Panc1 (cell line): ENCODE results near the gene ZFHX3. TPM values are rescaled to one million over a fixed set of nuclear protein-coding genes. Genes with fewer than 3 reads are reported as not detected.

Experiments used
- ATAC-seq: fragments of 200-7000 bp; cut with Tn5 transposase; 2 replicates; pipeline ENCODE4 v1.9.1; 2020; ENCODE audit warnings: mild to moderate bottlenecking, moderate library complexity
- BruUV-seq: library from RNA; stranded (reverse); fragments of 400-500 nt; replicated peaks from 2 replicates; lab custom pipeline; 2021; lab: Mats Ljungman, UMichigan
- CTCF ChIA-PET: fragments of 300-600 bp; sonication (Branson Sonifier 250); formaldehyde crosslinking; loops from one replicate; lab custom pipeline; 2022; ENCODE audit warnings: antibody characterized with exemption; lab: Charles Lee
- POLR2A ChIA-PET: fragments of 300-600 bp; sonication (Branson Sonifier 250); formaldehyde crosslinking; loops from one replicate; lab custom pipeline; 2022; ENCODE audit warnings: antibody characterized with exemption; lab: Charles Lee
- DNase-seq: peaks from one replicate; pipeline ENCODE4 v3.0.0-alpha.2; 2010; ENCODE audit warnings: low read depth, low spot score
- H3K27ac ChIP-seq: 2 replicates; pipeline ENCODE4 v1.5.1; 2011; ENCODE audit warnings: mild to moderate bottlenecking, low read length, inconsistent platforms
- H3K27me3 ChIP-seq: fragments of 200-500 bp; sonication (Bioruptor generic); 2 replicates; pipeline ENCODE4 v1.6.0; 2014; ENCODE audit warnings: low read length, inconsistent platforms; ENCODE audit not compliant: control insufficient read depth, insufficient read depth
- H3K36me3 ChIP-seq: fragments of 200-500 bp; sonication (Bioruptor generic); 2 replicates; pipeline ENCODE4 v1.5.1; 2014; ENCODE audit warnings: inconsistent platforms, mild to moderate bottlenecking, low read length, moderate library complexity; ENCODE audit not compliant: control insufficient read depth, insufficient read depth
- H3K4me1 ChIP-seq: 2 replicates; pipeline ENCODE4 v1.5.1; 2011; ENCODE audit warnings: inconsistent platforms, mild to moderate bottlenecking, low read length, moderate library complexity; ENCODE audit not compliant: control insufficient read depth, insufficient read depth
- H3K4me3 ChIP-seq, 2 experiments: 2 replicates each; pipeline ENCODE4 v1.5.1; 2011 to 2012; ENCODE audit warnings: low read depth in 2 of 2, low read length in 2 of 2, mild to moderate bottlenecking in 2 of 2, inconsistent platforms in 1 of 2, moderate library complexity in 1 of 2
- H3K9me3 ChIP-seq: fragments of 200-500 bp; sonication (Bioruptor generic); 2 replicates; pipeline ENCODE4 v1.5.1; 2014; ENCODE audit warnings: low read depth, mild to moderate bottlenecking, inconsistent platforms, low read length, moderate library complexity; ENCODE audit not compliant: control insufficient read depth, insufficient read depth
- POLR2AphosphoS5 ChIP-seq: IDR thresholded peaks from 2 replicates; pipeline ENCODE4 v1.6.1; 2012; ENCODE audit warnings: mild to moderate bottlenecking, low read depth, low read length, moderate library complexity
- SIN3A ChIP-seq: IDR thresholded peaks from 2 replicates; pipeline ENCODE4 v1.6.1; 2012; ENCODE audit warnings: low read depth, mild to moderate bottlenecking, low read length, moderate library complexity, borderline replicate concordance; ENCODE audit not compliant: insufficient read depth
- TCF7L2 ChIP-seq: IDR thresholded peaks from 2 replicates; pipeline ENCODE4 v1.6.1; 2011; ENCODE audit warnings: mild to moderate bottlenecking, low read depth, low read length, inconsistent platforms
- in situ Hi-C: cut with HindIII; loops from 2 replicates; pipeline ENCODE4 v1.10.0; 2016; ENCODE audit warnings: low sequenced_read_pairs, low pct_unique_long_range_greater_than_20kb
- intact Hi-C: fragments of 100-400 bp; cut with micrococcal nuclease; formaldehyde crosslinking; loops from one replicate; pipeline ENCODE4 v1.10.0; 2022; ENCODE audit not compliant: unreplicated experiment
- total RNA-seq: library from RNA; stranded (reverse); gene quantifications from one replicate; pipeline ENCODE4 v1.2.1, GENCODE V29; 2021; ENCODE audit not compliant: unreplicated experiment
- TF ChIP-seq, protein P1 (sequence below): fragments of 450-650 bp; IDR thresholded peaks from 2 replicates; pipeline ENCODE4 v1.5.1; 2017; ENCODE audit warnings: mild to moderate bottlenecking
- TF ChIP-seq, protein P2 (sequence below), 2 experiments: IDR thresholded peaks; 2 replicates each; pipeline ENCODE4 v1.6.1; 2011 to 2012; ENCODE audit warnings: low read depth in 2 of 2, control low read depth in 1 of 2, low read length in 1 of 2, mild to moderate bottlenecking in 1 of 2, moderate library complexity in 1 of 2; ENCODE audit not compliant: insufficient read depth in 1 of 2

The ZFHX3 gene
- total RNA-seq, 1 experiment from 2014 or later: 7.1 TPM

DNA sequence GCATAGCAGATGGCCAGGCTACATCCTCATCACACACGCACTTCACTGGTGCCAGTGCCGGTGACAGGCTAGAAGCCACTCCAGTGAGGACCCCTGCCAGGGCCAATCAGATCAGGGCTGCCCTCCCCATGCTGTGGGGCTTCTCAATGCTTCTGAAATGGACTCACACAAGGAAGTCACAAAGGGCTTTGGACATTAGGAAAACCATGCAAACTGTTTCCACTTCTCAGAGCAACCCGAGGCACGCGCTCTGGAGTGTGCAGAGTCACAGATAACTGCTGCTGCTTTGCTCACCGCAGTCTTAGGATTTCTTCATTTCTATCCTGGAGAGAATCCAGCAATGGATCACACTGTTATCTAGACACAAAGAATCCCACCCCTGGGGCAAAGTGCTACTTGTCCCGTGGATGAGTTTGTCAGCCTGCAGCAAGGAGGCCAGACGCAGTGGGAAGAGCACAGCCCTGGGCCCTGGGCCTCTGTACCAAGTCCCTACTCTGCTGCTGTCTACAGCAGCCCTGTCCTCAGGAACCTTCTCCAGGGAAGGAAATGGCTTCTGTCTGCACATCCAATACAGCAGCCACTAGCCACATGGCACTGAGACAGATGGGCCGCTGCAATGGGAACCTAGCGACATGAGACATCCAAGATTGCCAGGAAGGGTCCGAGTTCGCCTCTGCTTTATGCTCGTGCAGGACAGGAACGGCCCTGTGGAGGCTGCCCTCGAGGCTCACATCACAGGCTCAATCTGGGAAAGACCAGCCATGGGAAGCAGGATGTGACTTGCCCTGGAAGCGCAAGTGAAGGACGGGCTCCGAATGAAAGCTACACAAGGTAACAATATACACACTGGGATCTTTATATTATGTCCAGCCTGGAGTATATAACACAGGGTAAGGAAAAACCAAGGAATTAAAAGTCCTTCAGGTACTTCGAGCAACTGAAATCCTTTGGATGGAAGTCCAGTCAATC lies 169.3 kb downstream of the ZFHX3 start:
- CTCF ChIA-PET: no interaction called here
- Histone ChIP-seq H3K36me3 (no peaks in the 10 kb centered on the region), H3K27me3 (no peaks in the 10 kb centered on the region), H3K9me3 (no peaks in the 10 kb centered on the region), H3K27ac (no peak overlapping the region), H3K4me3 (no peak overlapping the region), H3K4me1 (no peaks in the 10 kb centered on the region)
- POLR2A ChIA-PET: no interaction called here
- in situ Hi-C loops (no loop called here), intact Hi-C loops (no loop called here)
- DNase-seq: no peak
- ATAC-seq: no peak
- BruUV-seq: no TSS peak
- TF ChIP-seq, protein P1, sequence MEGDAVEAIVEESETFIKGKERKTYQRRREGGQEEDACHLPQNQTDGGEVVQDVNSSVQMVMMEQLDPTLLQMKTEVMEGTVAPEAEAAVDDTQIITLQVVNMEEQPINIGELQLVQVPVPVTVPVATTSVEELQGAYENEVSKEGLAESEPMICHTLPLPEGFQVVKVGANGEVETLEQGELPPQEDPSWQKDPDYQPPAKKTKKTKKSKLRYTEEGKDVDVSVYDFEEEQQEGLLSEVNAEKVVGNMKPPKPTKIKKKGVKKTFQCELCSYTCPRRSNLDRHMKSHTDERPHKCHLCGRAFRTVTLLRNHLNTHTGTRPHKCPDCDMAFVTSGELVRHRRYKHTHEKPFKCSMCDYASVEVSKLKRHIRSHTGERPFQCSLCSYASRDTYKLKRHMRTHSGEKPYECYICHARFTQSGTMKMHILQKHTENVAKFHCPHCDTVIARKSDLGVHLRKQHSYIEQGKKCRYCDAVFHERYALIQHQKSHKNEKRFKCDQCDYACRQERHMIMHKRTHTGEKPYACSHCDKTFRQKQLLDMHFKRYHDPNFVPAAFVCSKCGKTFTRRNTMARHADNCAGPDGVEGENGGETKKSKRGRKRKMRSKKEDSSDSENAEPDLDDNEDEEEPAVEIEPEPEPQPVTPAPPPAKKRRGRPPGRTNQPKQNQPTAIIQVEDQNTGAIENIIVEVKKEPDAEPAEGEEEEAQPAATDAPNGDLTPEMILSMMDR: no peak
- no peak for TF ChIP-seq TCF7L2
- no peak for TF ChIP-seq SIN3A
- TF ChIP-seq POLR2AphosphoS5: no peak
- TF ChIP-seq, protein P2, sequence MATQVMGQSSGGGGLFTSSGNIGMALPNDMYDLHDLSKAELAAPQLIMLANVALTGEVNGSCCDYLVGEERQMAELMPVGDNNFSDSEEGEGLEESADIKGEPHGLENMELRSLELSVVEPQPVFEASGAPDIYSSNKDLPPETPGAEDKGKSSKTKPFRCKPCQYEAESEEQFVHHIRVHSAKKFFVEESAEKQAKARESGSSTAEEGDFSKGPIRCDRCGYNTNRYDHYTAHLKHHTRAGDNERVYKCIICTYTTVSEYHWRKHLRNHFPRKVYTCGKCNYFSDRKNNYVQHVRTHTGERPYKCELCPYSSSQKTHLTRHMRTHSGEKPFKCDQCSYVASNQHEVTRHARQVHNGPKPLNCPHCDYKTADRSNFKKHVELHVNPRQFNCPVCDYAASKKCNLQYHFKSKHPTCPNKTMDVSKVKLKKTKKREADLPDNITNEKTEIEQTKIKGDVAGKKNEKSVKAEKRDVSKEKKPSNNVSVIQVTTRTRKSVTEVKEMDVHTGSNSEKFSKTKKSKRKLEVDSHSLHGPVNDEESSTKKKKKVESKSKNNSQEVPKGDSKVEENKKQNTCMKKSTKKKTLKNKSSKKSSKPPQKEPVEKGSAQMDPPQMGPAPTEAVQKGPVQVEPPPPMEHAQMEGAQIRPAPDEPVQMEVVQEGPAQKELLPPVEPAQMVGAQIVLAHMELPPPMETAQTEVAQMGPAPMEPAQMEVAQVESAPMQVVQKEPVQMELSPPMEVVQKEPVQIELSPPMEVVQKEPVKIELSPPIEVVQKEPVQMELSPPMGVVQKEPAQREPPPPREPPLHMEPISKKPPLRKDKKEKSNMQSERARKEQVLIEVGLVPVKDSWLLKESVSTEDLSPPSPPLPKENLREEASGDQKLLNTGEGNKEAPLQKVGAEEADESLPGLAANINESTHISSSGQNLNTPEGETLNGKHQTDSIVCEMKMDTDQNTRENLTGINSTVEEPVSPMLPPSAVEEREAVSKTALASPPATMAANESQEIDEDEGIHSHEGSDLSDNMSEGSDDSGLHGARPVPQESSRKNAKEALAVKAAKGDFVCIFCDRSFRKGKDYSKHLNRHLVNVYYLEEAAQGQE (IDR thresholded peaks at IDR 0.05; ENCODE audit: insufficient read depth in 1 of 2, low read depth in 2 of 2, low read length in 1 of 2): no peak

DNA sequence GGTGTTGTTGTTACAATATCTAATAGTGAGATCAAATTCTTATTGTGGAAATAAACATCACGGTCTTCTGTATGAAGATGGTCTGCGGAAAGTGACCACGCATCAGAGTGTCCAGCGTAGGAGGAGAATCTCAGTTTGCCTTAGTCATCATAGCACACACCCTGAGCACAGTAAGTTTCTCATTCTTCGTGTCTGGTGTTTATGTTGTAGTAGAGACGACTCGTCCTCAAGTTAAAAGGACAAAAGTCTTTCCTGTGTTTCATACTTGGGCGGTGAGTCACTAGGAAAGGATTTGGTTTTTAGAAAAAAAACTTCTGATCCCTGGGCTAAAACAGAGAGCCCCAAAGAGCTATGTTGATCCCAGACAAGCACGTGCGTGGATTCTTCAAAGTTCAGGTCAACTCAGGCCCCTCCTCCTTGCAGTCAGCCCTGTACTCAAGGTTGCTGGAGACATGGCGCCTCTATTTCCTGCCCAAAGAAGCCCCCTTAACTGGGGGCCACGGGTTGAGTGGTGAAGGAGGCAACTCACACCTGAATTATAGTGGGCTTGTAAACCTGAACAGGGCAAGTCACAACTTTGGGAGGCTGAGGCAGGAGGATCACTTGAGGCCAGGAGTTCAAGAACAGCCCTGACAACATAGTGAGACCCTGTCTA lies 170.4 kb downstream of the ZFHX3 start:
- CTCF ChIA-PET: no interaction called here
- no TSS peak for BruUV-seq
- DNase-seq (no peak), ATAC-seq (no peak)
- H3K4me3 ChIP-seq: no peak overlapping the region
- in situ Hi-C loops (no loop called here), intact Hi-C loops (no loop called here)
- POLR2A ChIA-PET: no interaction called here
- H3K27me3 ChIP-seq: no peaks in the 10 kb centered on the region
- no peaks in the 10 kb centered on the region for H3K36me3 ChIP-seq
- H3K9me3 ChIP-seq: no peaks in the 10 kb centered on the region
- H3K27ac ChIP-seq: no peak overlapping the region
- TF ChIP-seq SIN3A: no peak
- TF ChIP-seq POLR2AphosphoS5: no peak
- no peak for TF ChIP-seq TCF7L2
- TF ChIP-seq, protein P1: no peak
- TF ChIP-seq, protein P2 (IDR thresholded peaks at IDR 0.05; ENCODE audit: insufficient read depth in 1 of 2, low read depth in 2 of 2, low read length in 1 of 2): no peak
- no peaks in the 10 kb centered on the region for H3K4me1 ChIP-seq
